ENCODE results near the gene ATRAID. TPM values are rescaled to one million over a fixed set of nuclear protein-coding genes. Genes with fewer than 3 reads are reported as not detected.

The ATRAID gene
- total RNA-seq, 1 donor: 166 TPM

GRCh38 chr2:27261241-27261925, 49.5 kb downstream of the ATRAID start:
- no peak overlapping the region for H3K4me3 ChIP-seq (ENCODE audit: low read depth, low read length)
- no peak for DNase-seq (ENCODE audit: low read depth)
- no peak for TF ChIP-seq CTCF (IDR thresholded peaks at IDR 0.05; ENCODE audit: insufficient read depth, low read depth, low read length)

- TF ChIP-seq CTCF (IDR thresholded peaks at IDR 0.05; ENCODE audit: insufficient read depth, low read depth, low read length): no peak
- no peak overlapping the region for H3K4me3 ChIP-seq (ENCODE audit: low read depth, low read length)
- DNase-seq (ENCODE audit: low read depth): no peak
Observed at GRCh38 chr2:27261926-27262298, 50.1 kb downstream of the ATRAID start.

- peak within 1 kb of the TSS; percentile 54 for H3K4me3 ChIP-seq (ENCODE audit: low read depth, low read length)
- TF ChIP-seq CTCF (IDR thresholded peaks at IDR 0.05; ENCODE audit: insufficient read depth, low read depth, low read length): no peak
- peak; percentile 35 for DNase-seq (ENCODE audit: low read depth)
Observed at GRCh38 chr2:27262379-27263286, 50.8 kb downstream of the ATRAID start, which contains the start of gene SLC30A3. SLC30A3 (minus strand) TSS chr2:27263047; CDS start chr2:27262906, 141 bp downstream.

GRCh38 chr2:27263287-27264252, 51.7 kb downstream of the ATRAID start:
- peak overlapping the region; percentile 54 for H3K4me3 ChIP-seq (ENCODE audit: low read depth, low read length)
- TF ChIP-seq CTCF (IDR thresholded peaks at IDR 0.05; ENCODE audit: insufficient read depth, low read depth, low read length): no peak
- no peak for DNase-seq (ENCODE audit: low read depth)

DNA sequence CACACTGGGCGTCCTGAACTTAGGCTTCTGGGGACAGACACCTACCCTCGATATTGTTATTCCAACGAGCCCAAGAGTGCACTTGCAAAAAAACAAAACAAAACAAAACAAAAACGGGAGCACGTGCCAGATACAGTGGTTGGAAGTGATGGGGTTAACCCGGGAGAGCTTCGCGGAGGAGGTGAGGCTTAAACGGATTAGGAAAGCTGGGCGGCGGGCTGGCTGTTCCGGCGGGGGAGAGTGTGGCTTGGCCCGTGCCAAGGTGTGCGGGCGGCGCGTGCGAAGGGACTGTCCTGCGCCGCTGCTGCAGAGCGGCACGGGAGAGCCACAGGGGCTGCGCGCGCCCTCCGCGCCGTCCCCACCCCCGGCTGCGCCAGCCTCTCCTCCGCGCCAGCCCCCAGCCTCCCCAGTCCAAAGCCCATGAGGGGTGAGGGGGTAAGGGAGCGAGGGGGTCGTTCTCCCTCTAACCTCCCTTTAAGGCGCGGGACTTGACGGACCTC, 52.5 kb downstream of the ATRAID start:
- no peak for TF ChIP-seq CTCF (IDR thresholded peaks at IDR 0.05; ENCODE audit: insufficient read depth, low read depth, low read length)
- H3K4me3 ChIP-seq (ENCODE audit: low read depth, low read length): peak overlapping the region; percentile 45
- DNase-seq (ENCODE audit: low read depth): no peak
